GM12892 (cell line): ENCODE results near the gene SORCS3.

Experiments used
- POLR2A ChIP-seq: IDR thresholded peaks from 2 replicates; pipeline ENCODE4 v1.6.1; 2011; ENCODE audit warnings: low read depth, low read length, control low read depth
- POLR2AphosphoS5 ChIP-seq: IDR thresholded peaks from 2 replicates; pipeline ENCODE4 v1.6.1; 2011; ENCODE audit warnings: low read depth, low read length, control low read depth
- TAF1 ChIP-seq: IDR thresholded peaks from 2 replicates; pipeline ENCODE4 v1.6.1; 2011; ENCODE audit warnings: low read depth, mild to moderate bottlenecking, control low read depth, low read length, borderline replicate concordance

DNA sequence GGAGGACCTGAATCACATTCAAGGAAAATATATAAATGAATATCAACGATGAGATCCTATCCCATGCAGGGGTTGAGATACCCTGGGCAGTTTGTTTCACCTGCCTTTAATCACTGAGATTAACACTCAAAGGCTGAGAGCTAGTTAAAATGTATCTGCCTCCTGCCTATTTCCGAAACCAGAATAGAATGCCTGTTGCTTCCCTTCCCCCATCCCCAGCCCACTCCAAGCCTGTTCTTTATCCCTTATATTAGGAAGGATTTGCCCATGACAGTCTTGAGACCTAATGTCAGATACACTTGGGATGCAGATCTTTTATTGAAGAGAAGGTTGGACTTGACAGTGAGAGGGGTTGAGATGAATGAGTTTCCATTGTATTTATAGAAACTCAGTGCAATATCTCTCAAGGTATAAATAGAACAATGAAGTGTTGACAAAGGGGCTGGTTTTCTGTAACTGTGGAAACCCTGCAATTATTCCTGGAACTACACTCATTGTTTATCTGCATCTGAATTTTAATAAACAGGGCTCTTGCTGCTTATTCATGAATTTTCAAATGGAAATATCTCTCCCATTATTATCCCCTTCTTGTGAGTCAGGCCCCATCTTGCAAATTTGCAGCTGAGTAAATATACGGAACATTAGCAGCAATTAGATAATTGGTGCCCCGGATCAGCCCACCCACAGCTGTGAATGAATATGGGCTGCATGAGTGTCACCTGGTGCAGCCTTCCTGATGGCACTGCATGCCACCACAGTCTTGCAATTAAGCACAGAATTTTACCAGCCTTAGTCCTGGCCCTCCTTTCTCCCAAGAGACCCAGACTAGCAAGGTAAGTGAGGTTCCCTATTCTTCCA lies 66.7 kb downstream of the SORCS3 start:
- TF ChIP-seq POLR2AphosphoS5 (no peak), POLR2A (no peak), TAF1 (no peak)
